Mesothelial cell of epicardium (in vitro differentiated cells): ENCODE measurements around the gene PARN. TPM values are rescaled to one million over a fixed set of nuclear protein-coding genes. Genes with fewer than 3 reads are reported as not detected.

Experiments used
- DNase-seq, 2 experiments: peaks; one replicate each; pipeline ENCODE4 v3.0.0; 2021; ENCODE audit warnings: low spot score in 2 of 2; ENCODE audit not compliant: unreplicated experiment in 2 of 2
- H3K27ac Mint-ChIP-seq: 2 replicates; pipeline ENCODE4 v1.8.0; 2021; ENCODE audit warnings: mixed read lengths
- H3K27me3 Mint-ChIP-seq: 2 replicates; pipeline ENCODE4 v1.8.0; 2021; ENCODE audit warnings: low read depth, mixed read lengths
- H3K36me3 Mint-ChIP-seq: 2 replicates; pipeline ENCODE4 v1.8.0; 2021; ENCODE audit warnings: mixed read lengths
- H3K4me1 Mint-ChIP-seq: 2 replicates; pipeline ENCODE4 v1.8.0; 2021; ENCODE audit warnings: mixed read lengths
- H3K4me3 Mint-ChIP-seq: 2 replicates; pipeline ENCODE4 v1.8.0; 2021; ENCODE audit warnings: mild to moderate bottlenecking, moderate library complexity, mixed read lengths
- H3K9me3 Mint-ChIP-seq: 2 replicates; pipeline ENCODE4 v1.8.0; 2021; ENCODE audit warnings: mixed read lengths
- total RNA-seq: library from RNA; stranded (reverse); gene quantifications from 3 replicates; pipeline ENCODE4 v1.2.1, GENCODE V29; 2021
- TF ChIP-seq, protein P1 (sequence below): fragments of 200-600 bp; sonication (generic); IDR thresholded peaks from one replicate; pipeline ENCODE4 v1.5.0; 2021; ENCODE audit warnings: antibody characterized with exemption; ENCODE audit not compliant: unreplicated experiment

PARN gene
- total RNA-seq, 1 donor from 2014 or later, result 35.6 TPM

DNA sequence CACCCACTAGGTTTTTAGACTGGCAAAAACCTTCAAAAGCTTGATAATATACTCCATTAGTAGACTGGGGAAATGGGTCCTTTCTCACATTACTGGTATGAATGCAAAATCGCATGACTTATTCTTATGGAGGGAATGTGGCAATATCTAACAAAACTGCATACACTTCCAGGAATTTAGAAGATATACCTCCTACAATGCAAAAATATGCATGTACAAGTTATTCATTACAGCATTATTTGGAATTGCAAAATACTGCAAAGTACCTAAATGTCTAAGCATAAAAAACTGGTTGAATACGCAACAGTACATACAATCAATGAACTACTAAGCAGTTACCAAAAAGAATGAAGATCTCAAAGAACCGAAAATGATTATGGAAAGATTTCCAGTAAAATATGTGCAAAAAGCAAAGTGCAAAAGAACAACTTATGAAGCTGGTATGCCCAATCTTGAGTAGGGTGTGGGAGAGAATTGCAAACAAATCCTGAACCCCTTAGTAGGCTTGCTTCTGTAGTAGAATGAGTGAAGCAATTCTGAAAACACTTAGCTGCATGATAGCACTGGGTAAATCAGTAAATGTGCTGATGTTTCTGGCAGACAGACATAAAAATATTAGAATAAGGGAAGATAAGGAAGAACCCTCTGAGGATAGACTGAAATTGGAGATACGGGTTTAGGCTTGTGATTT lies 180.1 kb downstream of the PARN start:
- Mint-ChIP-seq H3K27me3 (no peaks in the 10 kb centered on the region), H3K9me3 (no peaks in the 10 kb centered on the region), H3K27ac (no peak overlapping the region), H3K4me1 (peaks cover 12% of the 10 kb centered on the region), H3K4me3 (no peak overlapping the region), H3K36me3 (no peaks in the 10 kb centered on the region)
- TF ChIP-seq, protein P1, sequence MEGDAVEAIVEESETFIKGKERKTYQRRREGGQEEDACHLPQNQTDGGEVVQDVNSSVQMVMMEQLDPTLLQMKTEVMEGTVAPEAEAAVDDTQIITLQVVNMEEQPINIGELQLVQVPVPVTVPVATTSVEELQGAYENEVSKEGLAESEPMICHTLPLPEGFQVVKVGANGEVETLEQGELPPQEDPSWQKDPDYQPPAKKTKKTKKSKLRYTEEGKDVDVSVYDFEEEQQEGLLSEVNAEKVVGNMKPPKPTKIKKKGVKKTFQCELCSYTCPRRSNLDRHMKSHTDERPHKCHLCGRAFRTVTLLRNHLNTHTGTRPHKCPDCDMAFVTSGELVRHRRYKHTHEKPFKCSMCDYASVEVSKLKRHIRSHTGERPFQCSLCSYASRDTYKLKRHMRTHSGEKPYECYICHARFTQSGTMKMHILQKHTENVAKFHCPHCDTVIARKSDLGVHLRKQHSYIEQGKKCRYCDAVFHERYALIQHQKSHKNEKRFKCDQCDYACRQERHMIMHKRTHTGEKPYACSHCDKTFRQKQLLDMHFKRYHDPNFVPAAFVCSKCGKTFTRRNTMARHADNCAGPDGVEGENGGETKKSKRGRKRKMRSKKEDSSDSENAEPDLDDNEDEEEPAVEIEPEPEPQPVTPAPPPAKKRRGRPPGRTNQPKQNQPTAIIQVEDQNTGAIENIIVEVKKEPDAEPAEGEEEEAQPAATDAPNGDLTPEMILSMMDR, result no peak
- DNase-seq, result no peak

DNA sequence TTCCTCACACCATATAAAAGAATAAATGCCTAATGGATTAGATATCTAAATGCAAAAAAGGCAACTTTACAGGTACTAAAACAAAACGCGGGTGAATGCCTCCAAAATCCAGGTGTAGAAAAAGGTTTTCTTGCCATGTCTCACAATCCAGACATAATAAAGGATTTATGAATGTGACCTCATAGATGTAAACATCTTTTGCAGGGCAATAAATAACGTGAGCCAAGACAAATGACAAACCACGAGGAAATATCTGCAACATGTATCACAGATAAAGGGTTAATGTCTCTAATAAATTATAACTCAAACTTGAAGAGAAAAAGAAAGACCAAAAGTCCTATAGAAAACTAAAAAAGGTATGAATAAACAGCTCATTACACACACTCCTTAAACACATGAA lies 180.7 kb downstream of the PARN start:
- no peak overlapping the region for H3K4me3 Mint-ChIP-seq

DNA sequence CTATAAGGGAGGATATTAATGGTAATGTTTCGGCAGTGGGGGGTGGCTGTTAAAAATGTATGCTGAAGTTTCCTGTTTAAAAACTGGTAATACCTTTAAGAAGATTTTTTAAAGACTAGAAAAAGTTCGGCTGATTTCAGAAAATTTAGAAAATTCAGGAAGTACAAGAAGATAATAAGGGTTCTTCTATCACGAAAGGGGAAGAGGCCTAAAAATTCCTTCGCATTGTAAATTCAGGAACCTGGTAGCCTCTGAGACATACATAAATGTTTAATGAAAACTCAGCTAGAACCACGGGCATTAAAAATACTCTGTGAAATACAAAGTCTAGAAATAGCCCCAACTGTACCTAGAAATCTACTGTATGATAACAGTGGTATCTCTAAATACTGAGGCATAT lies 181.2 kb downstream of the PARN start:
- Mint-ChIP-seq H3K27me3 (no peaks in the 10 kb centered on the region), H3K27ac (no peak overlapping the region), H3K4me3 (no peak overlapping the region), H3K36me3 (no peaks in the 10 kb centered on the region), H3K9me3 (no peaks in the 10 kb centered on the region), H3K4me1 (peaks cover 12% of the 10 kb centered on the region)
- DNase-seq, result no peak
- TF ChIP-seq, protein P1, result no peak

More for the DNA sequence above, 180.7 kb downstream of the PARN start:
- Mint-ChIP-seq H3K27me3 (no peaks in the 10 kb centered on the region), H3K36me3 (no peaks in the 10 kb centered on the region), H3K9me3 (no peaks in the 10 kb centered on the region), H3K4me1 (peaks cover 12% of the 10 kb centered on the region), H3K27ac (no peak overlapping the region)
- TF ChIP-seq, protein P1, result no peak
- DNase-seq, result no peak

DNA sequence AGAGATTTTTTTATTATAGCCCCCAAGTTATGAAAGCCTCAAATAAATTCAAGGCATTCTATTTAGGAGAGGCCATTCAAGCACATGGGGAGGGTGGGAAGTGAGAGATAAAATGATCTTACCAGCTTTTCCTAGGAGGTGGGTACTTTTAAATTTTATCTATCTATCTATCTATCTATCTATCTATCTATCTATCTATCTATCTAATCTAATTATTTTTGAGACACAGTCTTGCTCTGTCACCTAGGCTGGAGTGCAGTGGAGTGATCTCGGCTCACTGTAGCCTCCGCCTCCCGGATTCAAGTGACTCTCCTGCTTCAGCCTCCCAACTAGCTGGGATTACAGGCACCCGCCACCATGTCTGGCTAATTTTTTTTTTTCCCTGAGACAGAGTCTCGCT lies 182.3 kb downstream of the PARN start:
- DNase-seq, result no peak
- H3K27ac Mint-ChIP-seq, result no peak overlapping the region
- TF ChIP-seq, protein P1, result no peak
- H3K27me3 Mint-ChIP-seq, result no peaks in the 10 kb centered on the region
- H3K4me3 Mint-ChIP-seq, result no peak overlapping the region
- H3K36me3 Mint-ChIP-seq, result peaks cover 2% of the 10 kb centered on the region
- H3K4me1 Mint-ChIP-seq, result peaks cover 12% of the 10 kb centered on the region
- no peaks in the 10 kb centered on the region for H3K9me3 Mint-ChIP-seq

DNA sequence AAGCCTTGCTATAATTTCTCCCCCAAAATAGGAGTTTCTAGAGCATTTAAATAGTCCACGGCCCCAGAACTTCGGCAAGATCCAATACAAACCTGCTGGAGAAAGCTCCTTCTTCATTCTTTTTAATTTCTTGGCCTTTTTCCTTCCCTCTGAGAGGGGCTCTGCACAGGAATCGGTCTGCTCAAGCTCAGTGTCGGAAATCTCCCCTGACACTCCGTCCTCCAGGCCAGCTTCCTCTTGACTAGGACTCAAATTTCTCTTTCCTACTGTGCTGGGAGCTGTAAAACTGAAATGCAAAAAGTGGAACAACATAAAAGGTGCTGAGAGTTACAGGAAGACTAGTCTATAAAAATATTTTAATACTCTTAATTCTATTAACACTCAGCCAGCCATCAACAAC lies 183.3 kb downstream of the PARN start:
- TF ChIP-seq, protein P1, result no peak
- H3K27ac Mint-ChIP-seq, result no peak overlapping the region
- H3K36me3 Mint-ChIP-seq, result peaks cover 2% of the 10 kb centered on the region
- H3K4me3 Mint-ChIP-seq, result no peak overlapping the region
- no peaks in the 10 kb centered on the region for H3K9me3 Mint-ChIP-seq
- peaks cover 12% of the 10 kb centered on the region for H3K4me1 Mint-ChIP-seq
- H3K27me3 Mint-ChIP-seq, result no peaks in the 10 kb centered on the region
- no peak for DNase-seq
